Stimulated activated CD4-positive, alpha-beta T cell treated with anti-CD3 and anti-CD28 coated beads, Interleukin-12 subunit alpha, Interleukin-12 subunit beta, amount 100 ng/mL, for 24 hours (primary cell): Measurements from ENCODE around the gene GRK3.
"Not testable (repeated sequence)": the region's sequence is repeated elsewhere in the genome, so short reads cannot be mapped to it uniquely, and the experiment has no call there.

Experiments used
- DNase-seq, 2 experiments: peaks; one replicate each; pipeline ENCODE4 v3.0.0-alpha.2; 2020; ENCODE audit warnings: low read depth in 2 of 2

Gene GRK3

GRCh38 chr22:25698978-25699377, 134.5 kb downstream of the GRK3 start:
- no peak for DNase-seq

- no peak for DNase-seq
Measured at GRCh38 chr22:25701056-25701780, 136.7 kb downstream of the GRK3 start.

DNA sequence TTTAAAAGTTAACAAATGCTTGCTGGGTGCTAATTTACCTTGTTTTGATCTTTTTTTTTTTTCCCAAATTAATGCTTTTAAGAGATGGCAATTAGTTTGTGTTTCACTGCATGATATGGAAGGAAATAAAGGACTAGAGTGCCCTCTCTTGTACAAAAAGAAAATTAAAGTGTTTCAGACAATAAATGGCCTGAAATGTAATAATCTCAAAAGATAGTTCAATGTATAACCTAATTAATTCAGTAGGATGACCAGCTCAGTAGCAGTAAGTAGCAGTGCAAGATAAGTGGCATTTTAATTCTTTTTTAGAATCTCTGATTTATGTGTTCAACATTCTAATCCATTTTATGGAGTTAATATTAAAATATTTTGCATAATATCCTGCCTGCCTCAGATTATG, 137.6 kb downstream of the GRK3 start:
- DNase-seq = no peak

DNA sequence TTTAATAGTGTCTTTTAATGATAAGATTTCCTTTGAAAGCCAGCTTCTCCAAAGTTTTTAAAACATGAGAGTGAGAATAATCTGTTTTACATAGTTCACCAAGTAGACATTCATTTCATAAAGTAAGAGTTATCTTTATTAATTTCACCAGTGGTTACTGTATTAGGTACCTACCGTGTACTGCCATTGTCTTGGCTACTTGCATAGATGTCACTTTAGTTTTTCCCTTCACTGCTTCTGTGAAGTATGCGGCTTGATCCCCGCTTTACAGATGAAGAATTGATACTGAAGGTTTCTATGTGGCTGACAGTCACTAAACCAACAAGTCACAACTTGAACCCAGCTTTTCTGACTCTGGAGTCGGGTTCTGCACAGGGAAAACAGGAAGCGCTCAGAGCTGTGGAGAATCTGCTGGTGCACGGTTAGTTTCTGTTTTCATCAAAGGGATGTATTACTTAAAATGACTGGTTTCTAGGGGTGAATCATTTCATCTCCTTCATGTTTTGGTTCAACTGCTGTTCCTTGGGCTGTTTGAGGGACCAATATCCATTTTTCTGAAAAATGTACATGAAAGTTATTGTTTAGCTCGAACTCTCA, 138.2 kb downstream of the GRK3 start:
- DNase-seq = no peak

DNA sequence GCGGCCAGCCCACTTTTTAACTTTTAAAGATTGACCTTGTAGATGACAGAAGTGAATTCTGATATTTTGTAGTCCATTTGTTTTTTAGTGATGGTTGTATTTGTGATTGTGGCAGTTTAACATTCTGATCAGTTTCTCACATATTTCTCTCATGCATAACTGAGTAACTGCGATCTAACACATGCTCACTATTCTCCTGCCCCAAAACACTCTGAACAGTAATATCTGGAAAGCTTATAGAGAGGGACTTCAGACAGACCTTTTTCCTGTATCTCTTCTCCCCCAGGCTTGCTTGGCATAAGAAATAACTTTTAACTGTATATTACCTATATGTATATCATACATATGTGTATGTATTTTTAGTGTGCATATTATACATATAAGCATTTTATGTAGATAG, 140.2 kb downstream of the GRK3 start:
- no peak for DNase-seq

GRCh38 chr22:25706197-25706596, 141.7 kb downstream of the GRK3 start:
- DNase-seq = no peak

- DNase-seq = not testable (repeated sequence)
Measured at GRCh38 chr22:25708430-25708829, 144.0 kb downstream of the GRK3 start.

DNA sequence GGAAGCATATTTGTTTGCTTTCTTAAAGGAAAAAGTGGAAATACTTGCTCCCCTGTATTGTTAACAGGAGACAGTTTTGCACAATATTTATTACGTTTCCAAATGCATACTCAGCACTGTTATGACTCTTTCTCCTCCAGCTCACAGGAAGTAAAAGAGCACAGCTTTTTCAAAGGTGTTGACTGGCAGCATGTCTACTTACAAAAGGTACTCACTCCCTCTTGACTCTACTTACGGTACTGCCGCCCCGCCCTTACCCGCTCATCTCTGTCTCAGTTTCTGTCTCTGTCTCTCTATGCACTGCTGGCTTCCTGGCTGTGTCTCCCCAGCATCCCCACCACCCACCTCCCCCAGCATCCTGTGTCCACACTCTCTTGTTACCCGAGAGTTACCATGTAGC, 145.3 kb downstream of the GRK3 start:
- DNase-seq = peak in 1 of 2 experiments; percentile 11

DNA sequence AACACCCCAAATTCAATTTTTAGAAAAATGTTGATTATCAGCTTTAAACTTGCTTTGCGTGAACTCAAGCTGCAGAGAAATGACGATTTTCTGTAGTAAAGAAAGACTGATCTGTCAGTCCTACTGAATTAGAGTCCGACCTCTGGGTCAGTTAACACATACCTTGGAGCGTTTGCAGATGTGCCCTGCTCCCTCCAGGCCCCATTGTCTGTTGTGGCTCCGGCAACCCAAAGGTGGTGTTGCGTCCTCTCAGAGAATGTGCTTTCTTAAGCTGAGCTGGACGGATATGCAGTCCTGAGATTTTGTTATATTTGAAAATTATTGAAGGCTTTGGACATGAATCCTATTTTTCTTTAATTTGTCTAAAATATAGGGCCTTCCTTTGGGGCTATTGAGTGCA, 146.0 kb downstream of the GRK3 start:
- DNase-seq = no peak

- DNase-seq = no peak
Measured at GRCh38 chr22:25711491-25711890, 147.0 kb downstream of the GRK3 start.

- no peak for DNase-seq
Measured at GRCh38 chr22:25712661-25713400, 148.4 kb downstream of the GRK3 start.

DNA sequence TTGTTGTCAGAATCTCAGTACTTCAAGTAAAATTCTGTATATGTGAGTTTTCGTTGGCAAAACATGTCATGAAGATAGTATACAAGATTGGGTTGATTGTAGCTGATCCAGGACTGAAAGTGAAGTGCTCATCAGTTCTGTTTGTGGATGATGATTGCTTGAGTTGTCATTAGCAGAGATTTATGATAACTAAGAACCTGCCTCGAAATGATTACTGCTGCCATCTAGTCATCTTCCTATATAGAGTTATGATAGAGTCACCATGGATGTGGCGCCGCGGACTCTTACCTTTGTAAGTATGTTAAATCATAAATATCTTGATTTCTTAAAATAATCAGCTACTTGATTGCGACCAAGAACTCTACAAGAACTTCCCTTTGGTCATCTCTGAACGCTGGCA, 149.6 kb downstream of the GRK3 start:
- no peak for DNase-seq

DNA sequence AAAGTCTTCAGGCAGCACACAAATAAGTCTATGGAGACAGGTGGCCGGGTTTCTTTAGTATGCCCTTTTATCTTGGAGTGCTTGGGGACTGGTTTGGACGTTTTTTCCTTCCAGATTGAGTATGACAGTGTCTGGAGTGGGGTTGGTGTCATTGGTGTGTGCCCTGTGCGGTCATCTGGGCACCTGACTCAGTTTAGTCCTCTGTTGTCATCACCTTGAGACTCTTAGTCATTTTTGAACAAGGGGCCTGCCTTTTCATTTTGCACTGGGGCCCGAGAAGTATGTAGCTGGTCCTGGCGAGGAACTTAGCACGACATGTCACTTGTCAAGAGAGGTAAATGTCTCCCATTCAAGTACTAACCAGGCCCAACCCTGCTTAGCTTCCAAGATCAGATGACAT, 150.3 kb downstream of the GRK3 start:
- DNase-seq = no peak

DNA sequence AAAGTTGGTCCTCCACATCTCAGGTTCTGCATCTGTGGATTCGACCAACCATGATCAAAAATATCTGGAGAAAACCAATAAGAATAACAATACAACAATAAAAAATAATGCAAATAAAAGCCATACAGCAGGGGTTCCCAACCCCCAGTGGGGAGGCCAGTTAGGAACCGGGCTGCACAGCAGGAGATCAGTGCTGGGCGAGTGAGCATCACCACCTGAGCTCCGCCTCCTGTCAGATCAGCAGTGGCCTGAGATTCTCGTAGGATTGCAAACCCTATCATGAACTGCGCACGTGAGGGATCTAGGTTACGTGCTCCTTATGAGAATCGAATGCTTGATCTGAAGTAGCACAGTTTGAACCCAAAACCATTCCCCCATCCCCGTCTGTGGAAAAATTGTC, 152.2 kb downstream of the GRK3 start:
- DNase-seq = no peak

DNA sequence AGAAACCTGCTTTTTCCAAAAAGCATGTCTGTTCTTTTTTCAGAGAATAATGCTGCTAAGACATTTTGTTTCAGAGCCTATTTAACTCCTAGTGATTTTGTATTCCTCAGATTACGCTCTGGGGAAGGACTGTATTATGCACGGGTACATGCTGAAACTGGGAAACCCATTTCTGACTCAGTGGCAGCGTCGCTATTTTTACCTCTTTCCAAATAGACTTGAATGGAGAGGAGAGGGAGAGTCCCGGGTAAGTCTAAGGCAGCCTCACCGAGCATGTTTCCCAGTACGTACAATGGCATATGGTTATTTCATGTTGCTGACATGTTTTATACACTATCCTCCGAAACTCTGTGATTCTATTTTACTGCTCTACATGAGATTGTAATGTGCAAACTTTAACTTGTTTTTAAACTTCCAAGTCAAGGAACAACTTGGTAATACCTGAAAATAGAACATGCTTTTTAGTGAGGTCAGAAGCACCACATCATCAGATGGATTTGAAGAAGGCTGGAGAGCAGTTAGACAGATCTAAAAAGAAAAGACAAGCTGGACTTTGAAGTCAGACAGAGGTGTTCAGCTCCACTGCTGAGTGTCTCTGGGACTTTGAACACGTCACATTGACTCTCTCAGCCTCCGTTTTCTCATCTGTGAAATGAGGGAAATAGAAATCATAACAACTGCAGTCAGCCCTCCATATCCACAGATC, 153.8 kb downstream of the GRK3 start:
- DNase-seq = no peak

DNA sequence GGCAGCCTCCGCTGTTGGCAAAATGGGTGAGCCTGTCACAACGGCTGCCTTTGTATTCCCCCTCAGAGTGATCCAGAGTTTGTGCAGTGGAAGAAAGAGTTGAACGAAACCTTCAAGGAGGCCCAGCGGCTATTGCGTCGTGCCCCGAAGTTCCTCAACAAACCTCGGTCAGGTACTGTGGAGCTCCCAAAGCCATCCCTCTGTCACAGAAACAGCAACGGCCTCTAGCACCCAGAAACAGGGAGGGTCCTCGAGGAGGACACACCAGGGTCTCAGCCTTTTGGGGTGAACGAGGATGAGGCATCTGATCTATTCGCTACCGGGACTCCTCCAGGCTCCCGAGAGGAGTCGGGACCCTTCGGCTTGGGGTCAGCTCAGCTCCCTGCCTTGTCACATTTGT, 157.7 kb downstream of the GRK3 start:
- no peak for DNase-seq

GRCh38 chr22:25722626-25723025, 158.2 kb downstream of the GRK3 start:
- DNase-seq = no peak

GRCh38 chr22:25726241-25726640, 161.8 kb downstream of the GRK3 start:
- DNase-seq = no peak

- DNase-seq = no peak
Measured at GRCh38 chr22:25728071-25728470, 163.6 kb downstream of the GRK3 start.

GRCh38 chr22:25729016-25729995, 164.8 kb downstream of the GRK3 start:
- DNase-seq = no peak

DNA sequence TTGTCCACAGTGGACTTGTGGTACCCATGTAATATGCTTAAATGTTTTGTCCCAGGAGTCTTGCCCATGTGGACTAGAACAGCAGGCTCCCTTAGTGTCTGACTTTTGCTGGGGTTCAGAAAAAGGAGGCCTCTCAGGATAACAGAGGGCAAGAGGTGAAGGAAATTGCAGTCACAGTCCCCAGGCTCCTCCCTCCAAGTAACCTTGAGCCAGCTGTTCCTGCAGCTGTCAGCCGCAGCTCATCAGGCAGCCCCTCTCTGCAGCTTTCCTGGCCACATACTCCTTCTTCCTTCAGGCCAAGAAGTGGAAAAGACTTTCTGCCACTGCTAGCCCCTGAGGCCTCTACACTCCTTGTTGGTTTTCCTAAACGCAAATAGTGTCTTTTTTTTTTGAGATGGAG, 171.2 kb downstream of the GRK3 start:
- no peak for DNase-seq
